ENCODE results near the gene CTXN1.

DNA sequence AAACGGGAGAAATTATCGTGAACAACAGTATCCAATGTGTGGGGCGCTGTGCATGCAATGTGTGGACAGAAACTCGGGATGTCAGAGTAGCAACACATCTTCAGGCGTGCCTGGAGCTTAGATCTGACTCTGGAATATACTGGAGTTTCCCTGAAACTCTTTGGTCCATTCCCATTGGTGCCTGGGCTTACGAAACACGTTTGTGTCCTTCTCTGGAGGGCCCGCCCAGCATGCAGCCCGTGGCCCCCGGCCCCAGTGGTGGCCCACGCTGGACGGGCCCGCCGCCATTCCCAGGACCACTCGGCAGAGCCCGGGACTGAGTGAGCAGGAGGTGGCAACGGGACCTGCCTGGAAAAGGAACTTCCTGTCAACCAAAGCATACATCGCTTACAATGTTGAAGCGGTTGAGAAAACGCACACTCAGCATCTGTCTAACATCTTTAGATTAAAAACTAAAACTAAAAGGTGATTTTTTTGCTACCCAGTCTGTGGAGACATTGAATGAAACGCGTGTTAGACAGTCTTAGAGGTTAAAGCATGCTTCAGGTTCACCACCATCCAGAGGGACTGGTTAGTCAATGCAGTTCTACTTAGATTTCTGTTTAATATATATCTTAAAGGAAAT is 36.8 kb upstream of the CTXN1 start:
- TF ChIP-seq, protein P1, sequence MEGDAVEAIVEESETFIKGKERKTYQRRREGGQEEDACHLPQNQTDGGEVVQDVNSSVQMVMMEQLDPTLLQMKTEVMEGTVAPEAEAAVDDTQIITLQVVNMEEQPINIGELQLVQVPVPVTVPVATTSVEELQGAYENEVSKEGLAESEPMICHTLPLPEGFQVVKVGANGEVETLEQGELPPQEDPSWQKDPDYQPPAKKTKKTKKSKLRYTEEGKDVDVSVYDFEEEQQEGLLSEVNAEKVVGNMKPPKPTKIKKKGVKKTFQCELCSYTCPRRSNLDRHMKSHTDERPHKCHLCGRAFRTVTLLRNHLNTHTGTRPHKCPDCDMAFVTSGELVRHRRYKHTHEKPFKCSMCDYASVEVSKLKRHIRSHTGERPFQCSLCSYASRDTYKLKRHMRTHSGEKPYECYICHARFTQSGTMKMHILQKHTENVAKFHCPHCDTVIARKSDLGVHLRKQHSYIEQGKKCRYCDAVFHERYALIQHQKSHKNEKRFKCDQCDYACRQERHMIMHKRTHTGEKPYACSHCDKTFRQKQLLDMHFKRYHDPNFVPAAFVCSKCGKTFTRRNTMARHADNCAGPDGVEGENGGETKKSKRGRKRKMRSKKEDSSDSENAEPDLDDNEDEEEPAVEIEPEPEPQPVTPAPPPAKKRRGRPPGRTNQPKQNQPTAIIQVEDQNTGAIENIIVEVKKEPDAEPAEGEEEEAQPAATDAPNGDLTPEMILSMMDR (IDR thresholded peaks at IDR 0.05) = no peak
- no peak for TF ChIP-seq POLR2A (IDR thresholded peaks at IDR 0.05)
